Activated naive CD8-positive, alpha-beta T cell treated with anti-CD3 and anti-CD28 coated beads, Interleukin-2, amount 50 U/mL, for 24 hours (primary cell): ENCODE measurements around the gene GATA5.
"Not testable (repeated sequence)": the region's sequence is repeated elsewhere in the genome, so short reads cannot be mapped to it uniquely, and the experiment has no call there.

ENCODE experiments used
- ATAC-seq: fragments of 150-1000 bp; cut with Tn5 transposase; one replicate; pipeline ENCODE4 v1.10.0; 2021
- DNase-seq: peaks from one replicate; pipeline ENCODE4 v3.0.0; 2021
- H3K27ac Mint-ChIP-seq: one replicate; pipeline ENCODE4 v1.8.0; 2021; ENCODE audit warnings: mild to moderate bottlenecking, mixed read lengths
- H3K27me3 Mint-ChIP-seq: one replicate; pipeline ENCODE4 v1.8.0; 2021; ENCODE audit warnings: mixed read lengths
- H3K36me3 Mint-ChIP-seq: one replicate; pipeline ENCODE4 v1.8.0; 2021; ENCODE audit warnings: low read depth, mixed read lengths
- H3K4me1 Mint-ChIP-seq: one replicate; pipeline ENCODE4 v1.8.0; 2021; ENCODE audit warnings: mixed read lengths
- H3K4me3 Mint-ChIP-seq: one replicate; pipeline ENCODE4 v1.8.0; 2021; ENCODE audit warnings: mild to moderate bottlenecking, moderate library complexity, mixed read lengths
- H3K9me3 Mint-ChIP-seq: one replicate; pipeline ENCODE4 v1.8.0; 2021; ENCODE audit warnings: mixed read lengths

Gene GATA5

DNA sequence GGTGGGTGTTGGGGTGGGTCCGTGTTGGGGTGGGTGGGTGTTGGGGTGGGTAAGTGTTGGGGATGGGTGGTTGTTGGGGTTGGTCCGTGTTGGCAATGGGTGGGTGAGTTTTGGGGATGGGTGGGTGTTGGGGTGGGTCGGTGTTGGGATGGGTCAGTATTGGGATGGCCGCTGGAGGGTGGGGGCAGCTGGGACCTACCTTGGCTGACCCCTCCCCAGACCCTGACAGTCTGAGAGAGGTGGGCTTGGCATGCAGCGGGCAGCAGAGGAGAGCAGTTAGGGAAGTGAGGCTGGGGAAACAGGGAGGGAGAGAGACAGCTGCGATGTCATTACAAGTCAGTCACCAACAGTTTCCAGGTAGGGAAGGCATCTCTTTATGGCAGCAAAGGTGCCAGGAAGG, 23.1 kb upstream of the GATA5 start:
- DNase-seq (no peak), ATAC-seq (no peak)
- Mint-ChIP-seq H3K4me3 (no peak overlapping the region), H3K36me3 (no peaks in the 10 kb centered on the region), H3K27ac (no peak overlapping the region), H3K4me1 (peaks cover 30% of the 10 kb centered on the region), H3K27me3 (peaks cover 2% of the 10 kb centered on the region), H3K9me3 (no peaks in the 10 kb centered on the region)

DNA sequence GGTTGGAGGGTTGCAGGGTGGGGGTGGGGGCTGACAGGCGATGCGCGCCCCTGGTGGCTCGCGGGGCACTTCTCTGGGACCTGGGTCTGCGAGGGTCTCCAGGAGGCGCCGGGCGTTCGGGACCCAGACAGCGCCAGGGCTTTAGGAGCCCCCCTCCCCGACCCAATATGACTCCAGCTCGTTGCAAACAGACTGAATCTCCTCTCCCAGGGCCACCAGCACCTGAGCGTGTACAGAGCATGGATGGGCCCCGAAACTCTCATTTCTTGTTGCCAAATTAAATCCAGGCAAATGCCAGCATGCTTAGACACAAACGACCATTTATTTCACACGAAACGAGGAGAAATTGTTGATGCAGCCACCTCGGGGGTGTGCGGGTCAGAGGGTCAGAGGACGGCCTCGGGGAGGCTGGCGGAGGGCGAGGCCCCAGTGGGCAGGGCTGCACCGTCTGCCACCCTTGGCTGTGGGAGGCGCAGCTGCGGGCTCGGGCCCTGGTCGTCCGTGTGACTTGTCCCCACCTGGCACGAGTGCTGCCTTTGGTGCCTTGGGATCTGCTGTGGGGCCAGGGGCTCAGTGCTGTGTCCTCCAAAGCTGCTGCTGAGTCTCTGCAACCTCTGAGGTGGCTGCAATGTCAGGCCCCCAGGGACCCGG, 20.9 kb upstream of the GATA5 start:
- DNase-seq: peak; percentile 50
- Mint-ChIP-seq H3K4me3 (no peak overlapping the region), H3K27me3 (peaks cover 2% of the 10 kb centered on the region), H3K27ac (no peak overlapping the region), H3K36me3 (no peaks in the 10 kb centered on the region), H3K9me3 (no peaks in the 10 kb centered on the region), H3K4me1 (peaks cover 19% of the 10 kb centered on the region)
- ATAC-seq: no peak

GRCh38 chr20:62495749-62496567, 20.2 kb upstream of the GATA5 start:
- Mint-ChIP-seq H3K9me3 (no peaks in the 10 kb centered on the region), H3K36me3 (no peaks in the 10 kb centered on the region), H3K27me3 (peaks cover 2% of the 10 kb centered on the region), H3K4me1 (peaks cover 11% of the 10 kb centered on the region), H3K27ac (no peak overlapping the region), H3K4me3 (no peak overlapping the region)
- no peak for DNase-seq
- no peak for ATAC-seq

DNA sequence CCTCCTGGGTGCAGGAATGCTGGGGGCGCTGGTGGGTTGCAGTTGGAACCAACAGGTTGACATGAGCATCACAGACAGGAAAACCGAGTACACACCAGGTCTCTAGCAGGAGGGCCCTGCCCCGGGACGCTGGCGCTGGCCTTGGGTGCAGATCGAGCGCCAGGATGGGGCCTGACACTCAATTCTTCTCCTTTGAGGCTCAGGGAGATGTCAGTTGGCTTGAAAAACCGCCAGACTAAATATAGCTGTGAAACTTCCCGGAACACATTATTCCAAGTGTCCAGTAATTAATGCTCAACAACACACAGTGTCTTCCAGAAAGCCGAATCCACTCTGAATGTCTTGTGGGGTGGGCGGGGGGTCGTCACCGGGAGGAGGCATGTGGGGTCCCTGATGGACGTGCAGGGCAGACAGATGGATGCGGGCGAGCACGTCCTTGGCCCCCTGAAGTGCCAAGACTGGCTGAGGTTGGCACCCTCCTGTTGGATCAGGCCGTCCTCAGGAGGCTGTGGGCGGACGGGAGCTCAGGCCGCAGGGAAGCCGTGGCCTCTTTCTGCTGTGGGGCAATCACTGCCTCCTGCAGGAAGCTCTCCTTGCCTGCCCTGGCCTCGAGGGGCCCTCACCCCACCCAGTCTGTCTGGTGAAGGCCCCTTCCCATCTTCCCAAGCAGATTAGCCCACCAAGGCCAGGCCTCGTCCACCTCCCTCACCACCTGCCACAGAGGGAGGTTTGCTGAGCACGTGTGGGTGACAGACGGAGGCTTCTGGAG, 19.4 kb upstream of the GATA5 start:
- no peaks in the 10 kb centered on the region for H3K36me3 Mint-ChIP-seq
- no peak for ATAC-seq
- H3K27me3 Mint-ChIP-seq: peaks cover 2% of the 10 kb centered on the region
- DNase-seq: no peak
- no peak overlapping the region for H3K27ac Mint-ChIP-seq
- H3K4me1 Mint-ChIP-seq: peaks cover 3% of the 10 kb centered on the region
- no peak overlapping the region for H3K4me3 Mint-ChIP-seq
- H3K9me3 Mint-ChIP-seq: no peaks in the 10 kb centered on the region

DNA sequence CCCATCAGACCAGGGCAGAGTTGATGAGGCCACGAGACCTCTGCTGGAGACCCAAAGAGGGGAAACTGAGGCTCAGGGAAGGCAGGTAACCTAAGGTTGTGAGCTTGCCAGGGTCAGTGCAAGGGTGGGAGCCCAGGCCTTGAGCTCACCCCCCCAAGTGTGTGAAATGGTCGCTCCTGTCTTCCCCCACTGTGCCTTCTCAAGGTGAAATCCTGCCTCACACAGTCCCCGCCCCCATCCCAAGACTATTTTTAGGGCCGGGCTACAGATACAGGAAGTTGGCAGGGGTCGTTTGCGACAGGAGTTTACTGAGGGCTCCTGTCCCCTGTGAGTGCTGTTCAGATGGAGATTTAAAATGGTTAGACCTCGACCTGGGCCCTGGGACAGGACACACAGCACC, 18.7 kb upstream of the GATA5 start:
- H3K27ac Mint-ChIP-seq: no peak overlapping the region
- no peaks in the 10 kb centered on the region for H3K9me3 Mint-ChIP-seq
- H3K4me1 Mint-ChIP-seq: no peaks in the 10 kb centered on the region
- no peak overlapping the region for H3K4me3 Mint-ChIP-seq
- no peaks in the 10 kb centered on the region for H3K36me3 Mint-ChIP-seq
- H3K27me3 Mint-ChIP-seq: peaks cover 2% of the 10 kb centered on the region
- DNase-seq: no peak
- no peak for ATAC-seq

GRCh38 chr20:62493886-62494285, 18.1 kb upstream of the GATA5 start:
- DNase-seq: no peak
- no peak for ATAC-seq
- Mint-ChIP-seq H3K36me3 (no peaks in the 10 kb centered on the region), H3K9me3 (no peaks in the 10 kb centered on the region), H3K27me3 (peaks cover 2% of the 10 kb centered on the region), H3K4me3 (no peak overlapping the region), H3K27ac (no peak overlapping the region), H3K4me1 (no peaks in the 10 kb centered on the region)

GRCh38 chr20:62493253-62493885, 17.6 kb upstream of the GATA5 start:
- Mint-ChIP-seq H3K27me3 (peaks cover 5% of the 10 kb centered on the region), H3K9me3 (no peaks in the 10 kb centered on the region), H3K27ac (no peak overlapping the region), H3K4me3 (no peak overlapping the region), H3K36me3 (no peaks in the 10 kb centered on the region), H3K4me1 (no peaks in the 10 kb centered on the region)
- ATAC-seq: no peak
- DNase-seq: no peak

GRCh38 chr20:62492711-62493110, 16.9 kb upstream of the GATA5 start:
- H3K27ac Mint-ChIP-seq: no peak overlapping the region
- no peaks in the 10 kb centered on the region for H3K9me3 Mint-ChIP-seq
- H3K4me1 Mint-ChIP-seq: no peaks in the 10 kb centered on the region
- no peak for DNase-seq
- no peaks in the 10 kb centered on the region for H3K36me3 Mint-ChIP-seq
- H3K4me3 Mint-ChIP-seq: no peak overlapping the region
- ATAC-seq: no peak
- peaks cover 11% of the 10 kb centered on the region for H3K27me3 Mint-ChIP-seq

DNA sequence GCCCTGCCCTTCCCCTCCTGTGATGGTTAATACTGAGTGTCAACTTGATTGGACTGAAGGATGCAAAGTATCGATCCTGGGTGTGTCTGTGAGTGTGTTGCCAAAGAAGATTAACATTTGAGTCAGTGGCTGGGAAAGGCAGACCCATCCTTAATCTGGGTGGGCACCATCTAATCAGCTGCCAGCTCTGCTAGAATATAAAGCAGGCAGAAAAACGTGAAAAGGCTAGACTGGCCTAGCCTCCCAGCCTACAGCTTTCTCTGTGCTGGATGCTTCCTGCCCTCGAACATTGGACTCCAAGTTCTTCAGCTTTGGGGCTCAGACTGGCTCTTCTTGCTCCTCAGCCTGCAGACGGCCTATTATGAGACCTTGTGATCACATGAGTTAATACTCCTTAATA, 15.0 kb upstream of the GATA5 start:
- peaks cover 25% of the 10 kb centered on the region for H3K27me3 Mint-ChIP-seq
- not testable (repeated sequence) for H3K36me3 Mint-ChIP-seq, H3K9me3 Mint-ChIP-seq, H3K4me3 Mint-ChIP-seq, H3K4me1 Mint-ChIP-seq, H3K27ac Mint-ChIP-seq, ATAC-seq, DNase-seq

DNA sequence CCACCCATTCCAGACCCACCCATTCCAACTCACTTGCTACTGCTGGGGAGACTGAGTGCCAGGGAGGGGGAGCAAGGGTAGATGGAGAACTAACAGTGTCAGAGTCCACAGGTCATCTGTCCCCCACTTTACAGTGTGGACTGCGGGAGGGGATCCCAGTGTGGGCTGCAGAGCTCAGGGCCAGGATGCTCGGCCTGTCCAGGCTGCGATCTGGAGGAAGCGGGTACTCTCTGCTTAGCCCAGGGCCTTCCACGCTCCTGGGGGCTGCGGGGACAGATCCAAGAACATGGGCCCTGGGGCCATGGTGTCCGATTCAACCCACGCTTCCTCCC, 14.1 kb upstream of the GATA5 start:
- Mint-ChIP-seq H3K36me3 (no peaks in the 10 kb centered on the region), H3K4me1 (no peaks in the 10 kb centered on the region), H3K27ac (no peak overlapping the region), H3K27me3 (peaks cover 31% of the 10 kb centered on the region), H3K4me3 (no peak overlapping the region), H3K9me3 (no peaks in the 10 kb centered on the region)
- ATAC-seq (no peak), DNase-seq (no peak)

DNA sequence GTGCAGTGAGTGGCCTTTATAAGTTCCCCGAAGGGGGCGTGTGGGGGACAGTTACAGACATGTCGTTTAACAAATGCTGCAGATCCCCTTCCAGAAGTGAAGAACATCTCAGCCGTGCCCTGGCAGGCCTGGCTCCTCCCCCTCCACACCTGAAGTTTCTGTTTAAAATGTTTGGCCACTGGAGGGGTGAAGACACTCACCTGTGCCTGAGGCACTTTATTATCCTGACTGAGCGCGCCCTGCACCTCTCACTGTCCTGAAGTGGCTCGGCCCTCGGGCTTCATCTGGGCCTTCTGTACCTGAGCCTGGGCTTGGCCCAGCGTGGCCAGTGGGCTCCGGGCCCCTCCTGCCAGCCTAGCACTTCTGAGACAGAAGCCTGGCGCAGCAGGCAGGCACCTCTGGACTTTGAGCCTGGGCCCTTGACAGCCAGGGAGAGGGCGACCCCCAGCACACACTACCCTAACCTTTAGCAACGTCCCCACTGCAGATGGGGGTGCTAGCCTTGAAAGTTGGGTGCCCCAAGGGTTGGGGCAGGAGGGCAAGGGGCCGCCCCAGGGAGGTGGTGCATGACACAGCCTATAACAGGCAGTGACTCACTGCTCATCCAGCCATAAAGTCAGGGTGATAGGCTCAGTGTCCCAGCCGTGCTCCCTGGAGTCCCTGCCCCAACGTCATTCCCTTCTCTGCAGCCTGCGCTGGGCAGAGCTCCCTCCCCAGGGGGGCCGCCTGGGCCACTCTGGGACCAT, 13.6 kb upstream of the GATA5 start:
- no peak overlapping the region for H3K4me3 Mint-ChIP-seq
- H3K27me3 Mint-ChIP-seq: peaks cover 31% of the 10 kb centered on the region
- H3K36me3 Mint-ChIP-seq: no peaks in the 10 kb centered on the region
- DNase-seq: no peak
- no peak for ATAC-seq
- H3K4me1 Mint-ChIP-seq: no peaks in the 10 kb centered on the region
- H3K9me3 Mint-ChIP-seq: no peaks in the 10 kb centered on the region
- no peak overlapping the region for H3K27ac Mint-ChIP-seq

GRCh38 chr20:62488470-62488869, 12.7 kb upstream of the GATA5 start:
- Mint-ChIP-seq H3K4me1 (no peaks in the 10 kb centered on the region), H3K9me3 (no peaks in the 10 kb centered on the region), H3K4me3 (no peak overlapping the region), H3K27me3 (peaks cover 37% of the 10 kb centered on the region), H3K27ac (no peak overlapping the region), H3K36me3 (no peaks in the 10 kb centered on the region)
- DNase-seq (no peak), ATAC-seq (no peak)

DNA sequence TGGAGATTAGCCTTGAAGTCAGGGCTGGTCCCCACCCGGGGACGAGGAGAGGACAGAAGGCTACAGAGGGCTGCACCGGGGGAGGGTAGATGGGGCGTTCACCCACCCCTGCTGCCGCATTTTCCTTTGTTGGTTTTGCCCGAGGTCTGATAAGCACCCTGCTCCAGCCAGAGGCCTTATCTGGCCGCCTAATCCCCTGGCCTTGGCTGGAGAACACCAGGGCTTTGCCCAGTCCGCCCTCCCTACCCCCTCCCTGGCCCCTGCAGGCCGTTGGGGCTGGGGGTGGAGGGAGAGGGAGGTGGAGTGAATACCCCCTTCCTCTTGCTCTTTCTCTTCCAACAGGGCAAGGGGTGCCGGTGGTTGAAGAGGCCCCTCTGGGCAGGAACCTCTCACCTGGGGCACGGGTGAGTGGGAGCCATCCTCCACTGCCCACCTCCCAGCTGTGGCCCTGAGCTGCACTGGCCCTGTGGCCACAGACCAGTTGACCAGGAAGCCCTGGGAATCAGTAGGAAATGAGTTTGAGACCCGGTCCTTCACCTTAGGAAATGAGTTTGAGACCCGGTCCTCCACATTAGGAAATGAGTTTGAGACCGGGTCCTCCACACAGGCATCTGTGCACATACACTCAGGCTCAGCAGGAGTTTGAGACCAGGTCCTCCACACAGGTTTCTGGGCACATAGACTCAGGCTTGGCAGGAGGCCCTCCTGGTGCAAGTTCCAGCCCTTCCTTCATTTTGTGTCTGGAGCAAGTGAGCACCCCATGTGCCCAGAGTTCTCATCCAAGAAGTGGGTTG, 12.0 kb upstream of the GATA5 start:
- peaks cover 44% of the 10 kb centered on the region for H3K27me3 Mint-ChIP-seq
- H3K36me3 Mint-ChIP-seq: no peaks in the 10 kb centered on the region
- no peak overlapping the region for H3K4me3 Mint-ChIP-seq
- H3K9me3 Mint-ChIP-seq: no peaks in the 10 kb centered on the region
- H3K4me1 Mint-ChIP-seq: peaks cover 3% of the 10 kb centered on the region
- DNase-seq: no peak
- no peak for ATAC-seq
- H3K27ac Mint-ChIP-seq: no peak overlapping the region
